ENCODE results near the gene SETMAR.
"Not testable (repeated sequence)": the region's sequence is repeated elsewhere in the genome, so short reads cannot be mapped to it uniquely, and the experiment has no call there.

SETMAR gene

GRCh38 chr3:4313606-4314293, 10.6 kb downstream of the SETMAR start:
- DNase-seq (ENCODE audit: low spot score), result no peak

GRCh38 chr3:4314688-4315087, 11.5 kb downstream of the SETMAR start:
- DNase-seq (ENCODE audit: low spot score), result peak; percentile 13

DNA sequence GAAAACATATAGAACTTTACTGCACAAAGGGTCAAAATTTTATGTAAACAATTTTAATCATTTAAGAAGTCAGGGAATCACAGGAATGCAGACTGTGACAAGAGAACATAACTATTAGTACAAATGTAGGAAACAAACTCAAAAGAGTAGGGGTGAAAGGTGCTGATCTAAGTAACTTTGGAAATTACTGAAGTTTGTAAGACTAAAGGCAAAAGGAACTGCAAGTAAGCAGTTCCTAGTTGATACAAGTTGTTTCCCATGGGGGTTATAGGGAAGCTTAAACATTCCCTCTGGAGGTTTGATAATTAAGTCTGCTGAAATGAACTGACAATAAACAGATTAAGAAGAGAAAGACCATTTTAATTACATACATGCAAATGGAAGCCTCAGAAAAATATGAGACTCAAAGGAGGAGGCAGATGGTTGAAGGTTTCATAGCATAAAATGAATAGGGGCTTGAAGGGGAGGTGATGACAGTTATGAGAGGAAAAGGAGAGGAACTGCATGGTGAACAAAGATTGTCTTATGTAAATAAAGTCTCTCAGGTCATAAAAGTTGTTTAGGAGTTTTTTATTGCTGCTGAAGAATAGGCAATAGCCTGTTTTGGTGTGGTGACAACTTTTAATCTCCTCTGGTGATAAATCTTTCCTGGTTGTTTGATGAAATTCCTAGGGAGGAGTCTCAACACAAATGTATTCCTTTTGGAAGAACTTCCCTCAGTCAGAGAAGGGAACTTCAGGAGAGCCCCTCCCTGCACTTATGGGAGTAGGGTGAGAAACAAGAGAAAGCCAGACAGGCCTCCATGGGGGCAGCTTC, 17.1 kb downstream of the SETMAR start:
- DNase-seq (ENCODE audit: low spot score), result no peak

- DNase-seq (ENCODE audit: low spot score), result no peak
Observed at GRCh38 chr3:4321732-4322131, 18.6 kb downstream of the SETMAR start.

GRCh38 chr3:4322635-4323034, 19.5 kb downstream of the SETMAR start:
- no peak for DNase-seq (ENCODE audit: low spot score)

DNA sequence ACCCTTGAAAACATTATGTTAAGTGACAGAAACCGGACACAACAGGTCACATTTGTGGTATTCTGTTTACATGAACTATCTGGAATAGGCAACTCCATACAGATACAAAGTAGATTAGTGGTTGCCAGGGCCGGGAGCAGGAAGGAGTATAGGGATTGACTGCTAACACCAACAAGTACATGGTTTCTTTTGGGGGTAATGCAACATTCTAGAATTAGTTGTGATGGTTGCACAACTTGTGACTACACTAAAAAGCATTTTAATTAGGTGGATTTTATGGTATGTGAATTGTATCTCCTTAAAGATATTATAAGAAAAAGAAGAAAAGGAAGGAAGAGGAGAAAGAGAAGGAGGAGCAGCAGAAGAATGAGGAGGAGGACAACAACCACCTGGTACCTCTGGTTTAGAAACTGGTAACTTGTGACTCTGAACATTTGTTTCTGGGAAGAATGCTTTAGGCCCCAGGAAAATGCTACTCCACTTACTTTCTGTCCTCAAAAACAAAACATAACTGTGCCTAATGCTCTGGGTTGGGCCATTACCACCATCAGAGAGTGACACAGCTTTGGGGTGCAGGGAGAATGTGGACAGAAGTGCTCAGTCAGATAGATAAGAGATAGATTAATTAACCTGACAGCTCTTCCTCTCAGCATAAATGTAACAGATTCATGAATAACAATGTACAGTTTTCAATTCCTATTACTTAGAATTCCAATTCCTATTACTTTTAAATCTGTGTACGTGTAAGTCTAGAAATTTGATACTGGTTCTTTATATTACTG, 20.3 kb downstream of the SETMAR start:
- no peak for DNase-seq (ENCODE audit: low spot score)

- no peak for DNase-seq (ENCODE audit: low spot score)
Observed at GRCh38 chr3:4326868-4327267, 23.7 kb downstream of the SETMAR start.

DNA sequence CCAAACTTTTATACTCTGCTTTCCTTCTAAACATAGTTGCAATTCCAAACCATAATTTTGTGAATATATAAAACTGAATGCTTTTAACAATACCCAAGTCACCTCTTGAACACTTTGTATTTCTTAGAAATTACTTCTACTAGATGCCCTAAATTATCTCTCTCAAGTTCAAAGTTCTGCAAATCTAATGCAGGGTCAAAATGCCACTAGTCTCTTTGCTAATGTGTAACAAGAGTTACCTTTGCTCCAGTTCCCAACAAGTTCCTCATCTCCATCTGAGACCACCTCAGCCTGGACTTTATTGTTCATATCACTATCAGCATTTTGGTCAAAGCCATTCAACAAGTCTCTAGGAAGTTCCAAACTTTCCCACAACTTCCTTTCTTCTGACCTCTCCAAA, 26.6 kb downstream of the SETMAR start:
- DNase-seq (ENCODE audit: low spot score), result not testable (repeated sequence)

- DNase-seq (ENCODE audit: low spot score), result no peak
Observed at GRCh38 chr3:4332111-4332510, 28.9 kb downstream of the SETMAR start.

DNA sequence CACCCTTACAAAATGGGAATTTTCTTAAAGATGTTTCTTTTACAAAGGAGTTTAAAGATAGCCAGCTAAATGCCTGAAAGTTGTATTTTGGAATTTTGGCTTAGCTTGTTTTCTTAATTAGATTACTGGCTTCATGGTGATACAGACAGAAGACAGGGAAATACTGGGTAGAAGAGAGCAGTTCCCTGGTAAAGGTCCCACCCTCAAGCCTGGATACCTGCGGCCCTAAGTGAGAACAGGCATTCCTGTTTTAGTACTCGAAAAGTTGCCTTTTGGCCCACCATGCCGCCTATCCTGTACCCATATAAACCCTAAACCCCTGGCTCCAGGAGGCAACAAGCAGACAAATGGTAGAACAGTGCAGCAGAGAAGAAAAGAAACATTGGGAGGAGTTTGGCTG, 29.4 kb downstream of the SETMAR start:
- no peak for DNase-seq (ENCODE audit: low spot score)

DNA sequence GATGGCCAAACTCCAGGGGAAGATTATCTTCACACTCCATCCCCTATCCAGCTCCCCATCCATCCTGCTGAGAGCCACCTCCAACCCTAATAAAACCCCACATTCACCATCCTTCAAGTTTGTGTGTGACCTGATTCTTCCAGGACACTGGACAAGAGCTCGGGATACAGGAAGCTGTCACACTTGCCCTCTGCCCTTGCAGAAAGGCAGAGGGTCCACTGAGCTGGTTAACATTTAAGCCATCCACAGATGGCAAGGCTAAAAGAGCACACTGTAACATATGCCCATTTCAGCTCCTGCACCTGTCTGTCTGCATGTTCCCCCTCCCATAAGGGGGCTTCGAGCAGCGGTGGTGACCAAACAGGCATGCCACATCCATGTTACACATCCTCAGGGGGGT, 29.8 kb downstream of the SETMAR start:
- DNase-seq (ENCODE audit: low spot score), result no peak

DNA sequence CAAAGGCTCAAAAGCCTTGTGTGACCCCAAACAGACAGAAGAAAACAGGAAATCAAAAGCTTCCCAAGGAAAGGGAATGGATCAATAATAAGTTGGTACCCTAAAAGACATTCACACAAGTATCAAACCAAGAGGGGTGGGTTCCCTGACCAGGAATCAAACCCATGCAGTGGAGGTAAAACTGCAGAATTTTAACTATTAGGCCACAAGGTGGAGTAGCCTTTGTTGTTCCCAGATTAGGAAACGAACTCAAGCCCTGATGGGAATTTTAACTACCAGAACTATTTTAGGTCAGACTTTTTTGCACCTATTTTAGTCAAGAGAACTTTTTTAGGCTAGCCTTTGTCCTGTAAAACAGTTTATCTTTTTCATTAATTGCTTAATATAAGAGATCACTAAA, 31.4 kb downstream of the SETMAR start:
- DNase-seq (ENCODE audit: low spot score), result no peak

DNA sequence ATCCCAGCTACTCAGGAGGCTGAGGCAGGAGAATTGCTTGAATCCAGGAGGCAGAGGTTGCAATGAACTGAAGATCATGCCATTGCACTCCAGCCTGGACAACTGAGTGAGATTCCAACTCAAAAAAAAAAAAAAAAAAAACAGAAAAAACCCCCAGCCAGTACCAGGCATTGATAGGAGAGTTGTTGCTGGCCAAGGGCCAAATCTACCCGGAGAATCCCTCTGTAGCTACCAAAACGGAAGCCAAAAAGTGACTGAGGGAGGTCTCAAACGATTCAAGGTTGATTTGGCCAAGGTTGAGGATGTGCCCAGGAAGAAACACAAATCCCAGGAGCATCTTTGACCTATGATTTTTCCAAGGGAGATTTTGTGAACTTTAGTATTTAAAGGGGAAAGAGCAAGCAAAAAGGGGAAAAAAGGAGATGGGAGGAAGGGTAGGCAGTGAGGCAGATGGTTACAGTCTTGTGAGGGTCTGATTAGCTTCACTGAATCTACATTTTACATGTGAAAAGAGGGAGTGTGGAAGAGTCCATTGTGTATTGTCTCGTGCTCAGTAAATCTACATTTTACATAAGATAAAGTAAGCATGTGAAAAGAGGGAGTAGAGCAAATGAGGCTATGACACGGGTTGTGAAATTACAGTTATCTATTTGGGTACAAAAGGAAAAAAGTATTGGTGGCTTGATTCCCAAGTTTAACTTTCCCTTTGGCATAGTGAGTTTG, 32.8 kb downstream of the SETMAR start:
- no peak for DNase-seq (ENCODE audit: low spot score)

DNA sequence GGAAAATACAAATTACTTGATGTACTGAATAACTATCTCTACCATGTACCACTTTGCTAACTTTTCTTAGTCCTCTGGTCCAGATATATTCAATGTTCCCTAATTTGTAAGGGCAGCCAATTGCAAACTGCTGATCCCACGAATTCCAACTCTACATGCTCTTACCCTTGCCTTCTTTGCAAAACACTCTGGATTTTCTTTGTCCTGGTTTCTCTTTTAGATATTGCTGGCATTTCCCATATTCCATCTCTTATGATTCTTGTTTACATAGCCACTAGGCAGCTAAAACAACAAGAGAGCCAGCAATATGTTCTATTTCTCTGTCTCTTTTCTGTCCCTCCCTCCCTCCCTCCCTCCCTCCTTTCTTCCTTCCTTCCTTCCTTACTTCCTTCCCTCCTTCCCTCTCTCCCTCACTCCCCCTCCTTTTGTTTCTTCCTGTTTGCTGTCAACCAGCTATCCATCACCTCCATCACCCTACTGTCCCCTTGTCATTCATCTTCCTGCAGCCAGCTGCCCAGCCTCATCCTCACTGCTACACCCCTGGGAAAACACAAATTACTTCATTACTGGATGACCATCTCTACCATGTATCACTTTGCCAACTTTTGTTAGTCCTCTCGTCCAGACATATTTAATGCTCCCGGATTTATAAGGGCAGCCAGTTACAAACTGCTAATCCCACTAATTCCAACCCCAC, 33.8 kb downstream of the SETMAR start:
- no peak for DNase-seq (ENCODE audit: low spot score)

- no peak for DNase-seq (ENCODE audit: low spot score)
Observed at GRCh38 chr3:4338751-4339150, 35.6 kb downstream of the SETMAR start.

- DNase-seq (ENCODE audit: low spot score), result no peak
Observed at GRCh38 chr3:4340077-4340410, 36.9 kb downstream of the SETMAR start.

GRCh38 chr3:4340411-4341335, 37.5 kb downstream of the SETMAR start:
- no peak for DNase-seq (ENCODE audit: low spot score)

DNA sequence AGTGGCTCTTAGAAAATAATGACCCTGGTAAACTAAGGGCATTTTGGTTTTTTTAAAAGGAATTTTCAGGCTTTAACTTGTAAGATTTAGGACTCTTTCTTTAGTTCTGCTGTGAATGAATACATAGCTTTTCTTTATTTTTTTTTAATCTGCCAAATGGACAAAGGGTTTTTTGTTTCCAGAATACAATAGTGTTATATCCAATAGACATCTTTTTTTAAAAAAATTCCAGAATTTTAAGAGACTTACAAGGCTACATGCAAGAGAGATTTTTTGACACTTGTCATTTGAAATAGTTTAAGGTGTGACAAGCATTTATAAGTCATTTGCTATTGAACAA, 38.1 kb downstream of the SETMAR start:
- DNase-seq (ENCODE audit: low spot score), result no peak

DNA sequence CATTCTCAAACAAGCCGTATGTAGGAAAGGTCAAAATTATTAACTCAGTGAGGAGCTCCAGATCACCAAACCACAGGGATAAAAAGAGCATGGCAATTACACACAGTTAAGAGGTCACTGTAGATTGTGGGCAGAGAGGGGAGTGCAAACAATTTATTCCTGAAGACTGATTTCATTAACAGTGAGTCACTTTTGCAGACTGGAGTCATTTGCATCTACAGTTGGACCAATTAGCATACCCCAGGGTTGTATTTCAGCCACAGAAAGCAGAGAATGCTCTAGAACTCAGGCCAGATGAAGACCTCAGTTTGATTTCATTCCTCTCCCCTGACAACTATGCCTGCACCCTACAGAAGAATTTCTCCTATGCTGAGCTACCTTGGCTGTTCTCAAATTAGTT, 40.1 kb downstream of the SETMAR start:
- no peak for DNase-seq (ENCODE audit: low spot score)

- DNase-seq (ENCODE audit: low spot score), result peak; percentile 69
Observed at GRCh38 chr3:4350789-4351163, 47.6 kb downstream of the SETMAR start.
